SK-N-SH (cell line): ENCODE results near the gene CELF4.

Experiments used
- CTCF ChIP-seq: fragments of 200-600 bp; sonication (generic); IDR thresholded peaks from 2 replicates; pipeline ENCODE4 v1.6.1; 2017; ENCODE audit warnings: antibody characterized with exemption, mild to moderate bottlenecking, moderate library complexity
- EZH2phosphoT487 ChIP-seq: fragments of 200-600 bp; sonication (generic); IDR thresholded peaks from 2 replicates; pipeline ENCODE4 v1.6.1; 2017; ENCODE audit warnings: low read depth, mixed run types, mild to moderate bottlenecking, antibody characterized with exemption, moderate library complexity, borderline replicate concordance
- FOSL2 ChIP-seq: IDR thresholded peaks from 2 replicates; pipeline ENCODE4 v1.4.0; 2012; ENCODE audit warnings: low read depth, mild to moderate bottlenecking, moderate library complexity, borderline replicate concordance
- POLR2AphosphoS5 ChIP-seq: IDR thresholded peaks from 2 replicates; pipeline ENCODE4 v1.6.1; 2012; ENCODE audit warnings: low read depth, low read length
- RAD21 ChIP-seq: IDR thresholded peaks from 2 replicates; pipeline ENCODE4 v1.6.1; 2012; ENCODE audit warnings: mild to moderate bottlenecking, low read length
- REST ChIP-seq: IDR thresholded peaks from 2 replicates; pipeline ENCODE4 v1.6.1; 2012; ENCODE audit warnings: mild to moderate bottlenecking, low read depth, low read length, moderate library complexity
- SIN3A ChIP-seq: IDR thresholded peaks from 2 replicates; pipeline ENCODE4 v1.6.1; 2012; ENCODE audit warnings: low read depth, mild to moderate bottlenecking, low read length, moderate library complexity, borderline replicate concordance
- TAF1 ChIP-seq: IDR thresholded peaks from 2 replicates; pipeline ENCODE4 v1.6.1; 2012; ENCODE audit warnings: low read depth, mild to moderate bottlenecking, low read length, moderate library complexity, borderline replicate concordance
- YY1 ChIP-seq: IDR thresholded peaks from 2 replicates; pipeline ENCODE4 v1.4.0; 2012; ENCODE audit warnings: low read depth, mild to moderate bottlenecking

- no peak for TF ChIP-seq FOSL2
- no peak for TF ChIP-seq EZH2phosphoT487
- TF ChIP-seq POLR2AphosphoS5 = no peak
- TF ChIP-seq YY1 = no peak
- TF ChIP-seq CTCF = no peak
- no peak for TF ChIP-seq REST
- no peak for TF ChIP-seq TAF1
- TF ChIP-seq SIN3A = no peak
- peak; percentile 22; the same call in 1 of the 2 replicates for TF ChIP-seq RAD21
These were observed 182.4 kb downstream of the CELF4 start for GRCh38 chr18:37383036-37383785.
